IMR-90 (cell line): ENCODE data around the gene LAG3. TPM values are rescaled to one million over a fixed set of nuclear protein-coding genes. Genes with fewer than 3 reads are reported as not detected.
A peak's percentile ranks its signal among the peaks of the same experiment; 100 is the strongest.

Source experiments
- ATAC-seq: fragments of 200-7000 bp; cut with Tn5 transposase; 2 replicates; pipeline ENCODE4 v1.9.1; 2020; ENCODE audit warnings: low read depth, mild to moderate bottlenecking, moderate library complexity
- BruUV-seq: library from RNA; stranded (reverse); fragments of 400-500 nt; replicated peaks from 2 replicates; lab custom pipeline; 2021; lab: Mats Ljungman, UMichigan
- CTCF ChIA-PET: fragments of 300-600 bp; formaldehyde crosslinking; extraction: SDS; loops from one replicate; lab custom pipeline; 2021; ENCODE audit warnings: antibody characterized with exemption; lab: Yijun Ruan, JAX
- POLR2A ChIA-PET: fragments of 300-600 bp; sonication (Branson Sonifier 250); formaldehyde crosslinking; loops from one replicate; lab custom pipeline; 2022; ENCODE audit warnings: antibody characterized with exemption; ENCODE audit not compliant: unreplicated experiment; lab: Charles Lee
- DNase-seq: peaks from one replicate; pipeline ENCODE4 v3.0.0; 2013
- H2AFZ ChIP-seq: replicated peaks from 2 replicates; pipeline ENCODE3; 2013; ENCODE audit warnings: low read length, mild to moderate bottlenecking; ENCODE audit not compliant: poor library complexity
- H2AK5ac ChIP-seq: 2 replicates; pipeline ENCODE4 v1.6.1; 2013; ENCODE audit warnings: low read depth, low read length, inconsistent platforms
- H2AK9ac ChIP-seq: replicated peaks from 2 replicates; pipeline ENCODE3; 2013; ENCODE audit warnings: mild to moderate bottlenecking, low read depth, low read length, moderate library complexity; ENCODE audit not compliant: poor library complexity
- H2BK120ac ChIP-seq: 2 replicates; pipeline ENCODE4 v1.6.1; 2013; ENCODE audit warnings: low read depth, low read length, inconsistent platforms
- H2BK15ac ChIP-seq: 3 replicates; pipeline ENCODE4 v1.6.1; 2013; ENCODE audit warnings: low read depth, low read length, inconsistent platforms
- H2BK20ac ChIP-seq: 2 replicates; pipeline ENCODE4 v1.6.1; 2013; ENCODE audit warnings: low read depth, mild to moderate bottlenecking, inconsistent platforms, low read length, moderate library complexity
- H2BK5ac ChIP-seq: 2 replicates; pipeline ENCODE4 v1.6.1; 2013; ENCODE audit warnings: mild to moderate bottlenecking, low read depth, low read length, inconsistent platforms; ENCODE audit not compliant: poor library complexity, severe bottlenecking
- H3K14ac ChIP-seq: replicated peaks from 2 replicates; pipeline ENCODE4 v1.6.1; 2013; ENCODE audit warnings: low read depth, low read length, inconsistent platforms
- H3K18ac ChIP-seq: 2 replicates; pipeline ENCODE4 v1.6.1; 2013; ENCODE audit warnings: low read depth, low read length, control low read depth
- H3K23ac ChIP-seq: 2 replicates; pipeline ENCODE4 v1.6.1; 2013; ENCODE audit warnings: low read depth, low read length, inconsistent platforms
- H3K27ac ChIP-seq: 2 replicates; pipeline ENCODE4 v1.5.1; 2013; ENCODE audit warnings: mild to moderate bottlenecking, control low read depth, low read length; ENCODE audit not compliant: insufficient read depth
- H3K27me3 ChIP-seq: 2 replicates; pipeline ENCODE4 v1.6.1; 2013; ENCODE audit warnings: low read length; ENCODE audit not compliant: control insufficient read depth, insufficient read depth
- H3K36me3 ChIP-seq: 2 replicates; pipeline ENCODE4 v1.6.1; 2013; ENCODE audit warnings: low read length, mixed read lengths; ENCODE audit not compliant: control insufficient read depth, insufficient read depth
- H3K4ac ChIP-seq: 2 replicates; pipeline ENCODE4 v1.6.1; 2013; ENCODE audit warnings: low read depth, low read length, inconsistent platforms
- H3K4me1 ChIP-seq: 2 replicates; pipeline ENCODE4 v1.6.1; 2013; ENCODE audit warnings: low read length, mixed read lengths; ENCODE audit not compliant: control insufficient read depth, insufficient read depth
- H3K4me2 ChIP-seq: 2 replicates; pipeline ENCODE4 v1.6.1; 2013; ENCODE audit warnings: low read depth, mild to moderate bottlenecking, control low read depth, low read length, moderate library complexity
- H3K4me3 ChIP-seq: 2 replicates; pipeline ENCODE4 v1.5.1; 2013; ENCODE audit warnings: low read depth, mild to moderate bottlenecking, control low read depth, low read length, moderate library complexity; ENCODE audit not compliant: insufficient read depth
- H3K56ac ChIP-seq: 2 replicates; pipeline ENCODE4 v1.6.1; 2013; ENCODE audit warnings: low read length, inconsistent platforms; ENCODE audit not compliant: insufficient read depth; ENCODE audit errors: extremely low read depth
- H3K79me1 ChIP-seq, 2 experiments: 2 replicates each; pipeline ENCODE4 v1.6.1; 2013; ENCODE audit warnings: low read length in 2 of 2, inconsistent platforms in 1 of 2, low read depth in 1 of 2
- H3K9ac ChIP-seq: 2 replicates; pipeline ENCODE4 v1.6.1; 2013; ENCODE audit warnings: low read depth, low read length, control low read depth
- H3K9me1 ChIP-seq: 2 replicates; pipeline ENCODE4 v1.6.1; 2013; ENCODE audit warnings: low read length, inconsistent platforms; ENCODE audit not compliant: insufficient read depth
- H3K9me3 ChIP-seq: 2 replicates; pipeline ENCODE4 v1.6.1; 2013; ENCODE audit warnings: low read length; ENCODE audit not compliant: control insufficient read depth, insufficient read depth
- H4K20me1 ChIP-seq: 2 replicates; pipeline ENCODE4 v1.6.1; 2013; ENCODE audit warnings: low read length, inconsistent platforms; ENCODE audit not compliant: insufficient read depth
- H4K5ac ChIP-seq: 2 replicates; pipeline ENCODE4 v1.6.1; 2013; ENCODE audit warnings: mild to moderate bottlenecking, low read depth, low read length, control low read depth
- H4K8ac ChIP-seq, 2 experiments: 2 replicates each; pipeline ENCODE4 v1.6.1; 2013; ENCODE audit warnings: low read depth in 2 of 2, low read length in 2 of 2, control low read depth in 1 of 2, inconsistent platforms in 1 of 2
- H4K91ac ChIP-seq: 2 replicates; pipeline ENCODE4 v1.6.1; 2013; ENCODE audit warnings: low read depth, low read length, inconsistent platforms; ENCODE audit not compliant: insufficient read depth
- CEBPB ChIP-seq: IDR thresholded peaks from 2 replicates; pipeline ENCODE4 v1.6.1; 2012; ENCODE audit warnings: low read depth, low read length, improper control_type of control experiment
- CHD1 ChIP-seq: IDR thresholded peaks from 2 replicates; pipeline ENCODE4 v1.6.1; 2012; ENCODE audit warnings: low read depth, low read length, improper control_type of control experiment
- FOS ChIP-seq: fragments of 150-350 bp; IDR thresholded peaks from 2 replicates; pipeline ENCODE4 v1.6.1; 2016; ENCODE audit warnings: low read depth, low read length
- MAFK ChIP-seq: IDR thresholded peaks from 2 replicates; pipeline ENCODE4 v1.6.1; 2012; ENCODE audit warnings: low read depth, low read length, improper control_type of control experiment
- MXI1 ChIP-seq: IDR thresholded peaks from 2 replicates; pipeline ENCODE4 v1.6.1; 2012; ENCODE audit warnings: low read depth, mild to moderate bottlenecking, low read length, moderate library complexity, borderline replicate concordance
- NFE2L2 ChIP-seq: fragments of 150-350 bp; IDR thresholded peaks from 2 replicates; pipeline ENCODE4 v1.6.1; 2016; ENCODE audit warnings: low read depth, mild to moderate bottlenecking, low read length
- POLR2A ChIP-seq: IDR thresholded peaks from 2 replicates; pipeline ENCODE4 v1.6.1; 2012; ENCODE audit warnings: mild to moderate bottlenecking, low read depth, low read length
- RAD21 ChIP-seq: IDR thresholded peaks from 2 replicates; pipeline ENCODE4 v1.6.1; 2012; ENCODE audit warnings: low read length, improper control_type of control experiment
- RCOR1 ChIP-seq: IDR thresholded peaks from 2 replicates; pipeline ENCODE4 v1.6.1; 2012; ENCODE audit warnings: mild to moderate bottlenecking, low read length, improper control_type of control experiment; ENCODE audit not compliant: insufficient replicate concordance
- RFX5 ChIP-seq: IDR thresholded peaks from 2 replicates; pipeline ENCODE4 v1.8.0; 2012; ENCODE audit warnings: low read depth, mild to moderate bottlenecking, low read length, moderate library complexity
- SMC3 ChIP-seq: fragments of 150-350 bp; IDR thresholded peaks from 2 replicates; pipeline ENCODE4 v1.6.1; 2016; ENCODE audit warnings: low read depth, mild to moderate bottlenecking, antibody characterized with exemption, low read length, moderate library complexity
- WGBS, 2 experiments: methylation state at CpG; one replicate each; pipeline versions ENCODE4 v1.1.5 to v1.1.7; 2013; ENCODE audit warnings: missing lambda C conversion rate in 2 of 2; ENCODE audit not compliant: insufficient read length in 1 of 2; ENCODE audit errors: extremely low coverage in 2 of 2; 5-methylcytosine and 5-hydroxymethylcytosine counted together
- dilution Hi-C: fragments of 300-500 bp; cut with HindIII; formaldehyde crosslinking; loops from one replicate; pipeline ENCODE4 v1.14.3; 2018; ENCODE audit warnings: low sequenced_read_pairs; ENCODE audit not compliant: unreplicated experiment
- in situ Hi-C: fragments of 300-500 bp; cut with MboI; formaldehyde crosslinking; loops from 3 replicates; pipeline ENCODE4 v1.14.3; 2019; ENCODE audit warnings: low sequenced_read_pairs, inconsistent platforms, mixed read lengths
- intact Hi-C: fragments of 100-400 bp; cut with micrococcal nuclease; formaldehyde crosslinking; loops from 2 replicates; pipeline ENCODE4 v1.10.0; 2022
- polyA plus RNA-seq, 3 experiments: library from polyadenylated mRNA; depleted of rRNA; stranded (reverse); fragments of >200 nt; gene quantifications; 2 replicates each; pipeline ENCODE4 v1.2.3, GENCODE V29; 2012; ENCODE audit warnings: low replicate concordance in 1 of 3
- total RNA-seq: library from RNA; depleted of rRNA; stranded (reverse); fragments of >200 nt; gene quantifications from 2 replicates; pipeline ENCODE4 v1.2.3, GENCODE V29; 2012
- TF ChIP-seq, protein P1 (sequence below): conservative IDR thresholded peaks from 2 replicates; pipeline ENCODE4 v1.5.1; 2012; ENCODE audit warnings: mild to moderate bottlenecking, low read depth, low read length, improper control_type of control experiment
- TF ChIP-seq, protein P2 (sequence below): fragments of 150-350 bp; IDR thresholded peaks from 2 replicates; pipeline ENCODE4 v1.6.1; 2016; ENCODE audit warnings: low read depth, mild to moderate bottlenecking, low read length, moderate library complexity, borderline replicate concordance
- TF ChIP-seq, protein P3 (sequence below): fragments of 150-350 bp; IDR thresholded peaks from 2 replicates; pipeline ENCODE4 v1.6.1; 2017; ENCODE audit warnings: mild to moderate bottlenecking, antibody characterized with exemption, low read length, low read depth

The LAG3 gene
- total and polyA plus RNA-seq, 2 of the 4 experiments (the other 2 are of a cell fraction), result 0.41 TPM; not detected in 1

DNA sequence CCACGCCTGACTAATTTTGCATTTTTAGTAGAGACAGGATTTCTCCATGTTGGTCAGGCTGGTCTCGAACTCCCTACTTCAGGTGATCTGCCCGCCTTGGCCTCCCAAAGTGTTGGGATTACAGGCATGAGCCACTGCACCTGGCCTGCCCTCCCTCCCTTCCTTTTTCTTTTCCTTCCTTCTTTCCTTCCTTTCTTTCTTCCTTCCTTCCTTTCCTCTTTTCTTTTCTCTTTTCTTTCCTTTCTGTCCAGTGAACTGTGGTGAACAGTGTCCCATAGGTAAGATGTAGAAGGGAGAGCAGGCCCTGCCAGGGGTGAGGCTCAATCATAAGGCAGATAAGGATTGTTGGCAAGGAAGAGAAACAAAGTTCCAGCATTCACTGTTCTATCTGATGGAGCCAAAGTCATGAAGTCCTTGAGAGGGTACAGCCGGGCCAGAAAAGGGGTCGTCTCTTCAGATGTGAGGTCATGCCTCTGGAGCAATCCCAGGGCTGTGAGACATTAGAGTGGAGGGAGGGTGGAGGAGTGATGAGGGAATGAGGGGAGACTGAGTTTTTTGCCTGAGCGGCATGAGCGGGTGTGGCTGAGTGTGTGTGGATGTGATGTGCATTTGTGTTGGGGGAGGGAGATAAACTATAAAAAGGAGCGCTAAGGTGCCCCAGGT, 15.2 kb upstream of the LAG3 start:
- ChIA-PET CTCF (no interaction called here), POLR2A (interaction anchor here (0.6 kb wide), 1 partner anchor 9 kb away, joined by 3 read pairs; the partner anchor contains the start of gene PTMS)
- H3K18ac ChIP-seq, result no peak overlapping the region
- intact Hi-C loops (no loop called here), dilution Hi-C loops (no loop called here), in situ Hi-C loops (no loop called here)
- no peak overlapping the region for H4K91ac ChIP-seq
- peaks cover 0 to 6% of the 10 kb centered on the region in 2 experiments; a peak in 2 of 4 replicates for H3K79me1 ChIP-seq
- no peak overlapping the region for H3K9ac ChIP-seq
- peaks cover 6% of the 10 kb centered on the region for H4K20me1 ChIP-seq
- H2AK9ac ChIP-seq, result peak overlapping the region; percentile 75
- H3K27ac ChIP-seq, result no peak overlapping the region
- no TSS peak for BruUV-seq
- H3K56ac ChIP-seq, result no peak overlapping the region
- no peaks in the 10 kb centered on the region for H3K9me3 ChIP-seq
- no peak overlapping the region for H2BK120ac ChIP-seq
- H3K23ac ChIP-seq, result no peak overlapping the region; the same call in 1 of the 2 replicates
- DNase-seq (no peak), ATAC-seq (no peak)
- H3K14ac ChIP-seq, result no peak overlapping the region; the same call in 1 of the 2 replicates
- no peak overlapping the region for H2AK5ac ChIP-seq
- H2BK20ac ChIP-seq, result no peak overlapping the region
- no peak overlapping the region for H2BK15ac ChIP-seq
- no peak overlapping the region for H2BK5ac ChIP-seq
- no peak overlapping the region for H3K4me3 ChIP-seq
- H3K4me1 ChIP-seq, result peaks cover 3% of the 10 kb centered on the region; the same call in 1 of the 2 replicates
- H4K5ac ChIP-seq, result no peak overlapping the region
- H3K27me3 ChIP-seq, result no peaks in the 10 kb centered on the region
- H4K8ac ChIP-seq, result no peak overlapping the region
- WGBS, 2 experiments, result 72% methylated on average over 6 of the region's 8 CpGs; no CpG with 5 or more reads in 1 of the 2 experiments
- TF ChIP-seq CHD1 (no peak), CEBPB (no peak), MAFK (no peak), RAD21 (no peak), SMC3 (no peak), RFX5 (no peak), MXI1 (no peak), FOS (no peak), POLR2A (no peak), NFE2L2 (no peak), RCOR1 (no peak)
- TF ChIP-seq, protein P1, sequence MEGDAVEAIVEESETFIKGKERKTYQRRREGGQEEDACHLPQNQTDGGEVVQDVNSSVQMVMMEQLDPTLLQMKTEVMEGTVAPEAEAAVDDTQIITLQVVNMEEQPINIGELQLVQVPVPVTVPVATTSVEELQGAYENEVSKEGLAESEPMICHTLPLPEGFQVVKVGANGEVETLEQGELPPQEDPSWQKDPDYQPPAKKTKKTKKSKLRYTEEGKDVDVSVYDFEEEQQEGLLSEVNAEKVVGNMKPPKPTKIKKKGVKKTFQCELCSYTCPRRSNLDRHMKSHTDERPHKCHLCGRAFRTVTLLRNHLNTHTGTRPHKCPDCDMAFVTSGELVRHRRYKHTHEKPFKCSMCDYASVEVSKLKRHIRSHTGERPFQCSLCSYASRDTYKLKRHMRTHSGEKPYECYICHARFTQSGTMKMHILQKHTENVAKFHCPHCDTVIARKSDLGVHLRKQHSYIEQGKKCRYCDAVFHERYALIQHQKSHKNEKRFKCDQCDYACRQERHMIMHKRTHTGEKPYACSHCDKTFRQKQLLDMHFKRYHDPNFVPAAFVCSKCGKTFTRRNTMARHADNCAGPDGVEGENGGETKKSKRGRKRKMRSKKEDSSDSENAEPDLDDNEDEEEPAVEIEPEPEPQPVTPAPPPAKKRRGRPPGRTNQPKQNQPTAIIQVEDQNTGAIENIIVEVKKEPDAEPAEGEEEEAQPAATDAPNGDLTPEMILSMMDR, result no peak
- TF ChIP-seq, protein P2, sequence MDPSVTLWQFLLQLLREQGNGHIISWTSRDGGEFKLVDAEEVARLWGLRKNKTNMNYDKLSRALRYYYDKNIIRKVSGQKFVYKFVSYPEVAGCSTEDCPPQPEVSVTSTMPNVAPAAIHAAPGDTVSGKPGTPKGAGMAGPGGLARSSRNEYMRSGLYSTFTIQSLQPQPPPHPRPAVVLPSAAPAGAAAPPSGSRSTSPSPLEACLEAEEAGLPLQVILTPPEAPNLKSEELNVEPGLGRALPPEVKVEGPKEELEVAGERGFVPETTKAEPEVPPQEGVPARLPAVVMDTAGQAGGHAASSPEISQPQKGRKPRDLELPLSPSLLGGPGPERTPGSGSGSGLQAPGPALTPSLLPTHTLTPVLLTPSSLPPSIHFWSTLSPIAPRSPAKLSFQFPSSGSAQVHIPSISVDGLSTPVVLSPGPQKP, result no peak
- TF ChIP-seq, protein P3, sequence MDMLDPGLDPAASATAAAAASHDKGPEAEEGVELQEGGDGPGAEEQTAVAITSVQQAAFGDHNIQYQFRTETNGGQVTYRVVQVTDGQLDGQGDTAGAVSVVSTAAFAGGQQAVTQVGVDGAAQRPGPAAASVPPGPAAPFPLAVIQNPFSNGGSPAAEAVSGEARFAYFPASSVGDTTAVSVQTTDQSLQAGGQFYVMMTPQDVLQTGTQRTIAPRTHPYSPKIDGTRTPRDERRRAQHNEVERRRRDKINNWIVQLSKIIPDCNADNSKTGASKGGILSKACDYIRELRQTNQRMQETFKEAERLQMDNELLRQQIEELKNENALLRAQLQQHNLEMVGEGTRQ, result no peak
- no peak overlapping the region for H3K4ac ChIP-seq
- H3K4me2 ChIP-seq, result no peak overlapping the region
- H3K9me1 ChIP-seq, result peaks cover 7% of the 10 kb centered on the region
- peak overlapping the region; percentile 27 for H2AFZ ChIP-seq
- no peaks in the 10 kb centered on the region for H3K36me3 ChIP-seq
